ENCODE measurements around the gene P2RX3. TPM values are rescaled to one million over a fixed set of nuclear protein-coding genes. Genes with fewer than 3 reads are reported as not detected.

The P2RX3 gene
- total and polyA plus RNA-seq, 2 donors (not counting 1 experiment from before 2014, with no cell fraction given), result not detected

DNA sequence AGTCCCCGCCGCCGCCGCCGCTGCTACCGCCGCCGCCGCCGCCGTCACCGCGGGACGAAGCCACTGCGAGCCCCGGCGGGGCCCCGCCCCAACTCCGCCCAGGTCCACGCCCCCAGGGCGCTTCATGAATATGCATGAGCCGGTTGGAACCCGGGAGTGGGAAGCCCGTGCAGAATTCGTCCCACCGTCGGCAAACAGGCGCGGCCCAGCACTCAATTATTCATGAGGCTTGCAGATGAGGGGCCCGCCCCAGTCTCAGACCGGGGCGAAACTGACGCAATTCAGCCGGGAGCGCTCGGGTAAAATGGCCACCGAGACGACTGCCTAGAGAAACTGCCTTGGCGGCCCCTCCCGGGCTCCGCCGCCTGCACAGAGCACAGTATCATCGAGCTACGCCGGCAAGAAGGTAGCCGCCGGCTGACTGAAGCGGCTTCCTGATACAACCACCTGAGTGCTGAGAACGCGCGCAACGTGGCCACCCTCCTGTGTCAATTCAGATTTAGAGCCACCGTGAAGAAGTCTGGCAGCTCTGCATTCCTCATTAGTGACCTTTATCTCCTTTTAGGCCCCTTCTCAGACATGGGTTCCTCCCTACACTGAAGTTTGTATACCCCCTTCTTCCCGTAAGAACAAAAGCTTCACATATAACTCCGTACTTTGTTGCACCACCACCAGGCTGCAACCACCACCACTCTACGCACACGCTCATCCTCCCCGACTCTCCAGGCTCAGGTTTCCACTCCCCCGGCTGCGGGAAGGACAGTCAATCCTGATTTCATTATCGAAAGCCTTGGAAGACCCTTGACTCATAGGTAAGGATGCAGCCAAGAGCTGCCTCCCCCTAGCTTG is 13.0 kb upstream of the P2RX3 start, which contains the start of gene TNKS1BP1:
Gene TNKS1BP1, minus strand, starts transcription at position 67 of the 849 bp plus-strand sequence. CDS start 3,067 bp downstream, outside the sequence.
- Histone ChIP-seq H4K20me1 (ENCODE audit: control insufficient read depth, extremely low read depth, insufficient read depth, low read length) (no peaks in the 10 kb centered on the region), H3K4me2 (ENCODE audit: extremely low read depth, insufficient read depth, low read length) (peak within 1 kb of the TSS; percentile 93), H3K4me3 (replicated peaks in 1 of 4; ENCODE audit: control extremely low read depth in 1 of 4, insufficient read depth in 1 of 4, low read depth in 3 of 4, low read length in 4 of 4) (peak within 1 kb of the TSS; percentile 65 to 91 (median 70)), H3K27ac (ENCODE audit: insufficient read depth, low read length) (peak within 1 kb of the TSS; percentile 98), H3K9ac (ENCODE audit: insufficient read depth, low read length) (peak within 1 kb of the TSS; percentile 86), H2AFZ (ENCODE audit: low read length) (peak within 1 kb of the TSS; percentile 77), H3K4me1 (ENCODE audit: control insufficient read depth, extremely low read depth, insufficient read depth, low read length) (peaks cover 27% of the 10 kb centered on the region), H3K27me3 (ENCODE audit: control insufficient read depth, insufficient read depth, low read length) (no peaks in the 10 kb centered on the region), H3K36me3 (ENCODE audit: control insufficient read depth, insufficient read depth, low read length) (peaks cover 9% of the 10 kb centered on the region), H3K79me2 (ENCODE audit: control insufficient read depth, insufficient read depth, low read length) (peaks cover 32% of the 10 kb centered on the region), H3K9me3 (ENCODE audit: control insufficient read depth, insufficient read depth, low read depth, low read length) (no peaks in the 10 kb centered on the region)
- DNase-seq (ENCODE audit: low read depth in 2 of 2), result peak; percentile 95 to 98
- TF ChIP-seq EZH2 (IDR thresholded peaks at IDR 0.05; ENCODE audit: low read length, missing control alignments), result no peak
- TF ChIP-seq, protein P1, sequence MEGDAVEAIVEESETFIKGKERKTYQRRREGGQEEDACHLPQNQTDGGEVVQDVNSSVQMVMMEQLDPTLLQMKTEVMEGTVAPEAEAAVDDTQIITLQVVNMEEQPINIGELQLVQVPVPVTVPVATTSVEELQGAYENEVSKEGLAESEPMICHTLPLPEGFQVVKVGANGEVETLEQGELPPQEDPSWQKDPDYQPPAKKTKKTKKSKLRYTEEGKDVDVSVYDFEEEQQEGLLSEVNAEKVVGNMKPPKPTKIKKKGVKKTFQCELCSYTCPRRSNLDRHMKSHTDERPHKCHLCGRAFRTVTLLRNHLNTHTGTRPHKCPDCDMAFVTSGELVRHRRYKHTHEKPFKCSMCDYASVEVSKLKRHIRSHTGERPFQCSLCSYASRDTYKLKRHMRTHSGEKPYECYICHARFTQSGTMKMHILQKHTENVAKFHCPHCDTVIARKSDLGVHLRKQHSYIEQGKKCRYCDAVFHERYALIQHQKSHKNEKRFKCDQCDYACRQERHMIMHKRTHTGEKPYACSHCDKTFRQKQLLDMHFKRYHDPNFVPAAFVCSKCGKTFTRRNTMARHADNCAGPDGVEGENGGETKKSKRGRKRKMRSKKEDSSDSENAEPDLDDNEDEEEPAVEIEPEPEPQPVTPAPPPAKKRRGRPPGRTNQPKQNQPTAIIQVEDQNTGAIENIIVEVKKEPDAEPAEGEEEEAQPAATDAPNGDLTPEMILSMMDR (conservative IDR thresholded peaks at IDR 0.05 in 1 of 2, IDR thresholded peaks at IDR 0.05 in 1 of 2; ENCODE audit: low read depth in 1 of 2, low read length in 2 of 2), result no peak

DNA sequence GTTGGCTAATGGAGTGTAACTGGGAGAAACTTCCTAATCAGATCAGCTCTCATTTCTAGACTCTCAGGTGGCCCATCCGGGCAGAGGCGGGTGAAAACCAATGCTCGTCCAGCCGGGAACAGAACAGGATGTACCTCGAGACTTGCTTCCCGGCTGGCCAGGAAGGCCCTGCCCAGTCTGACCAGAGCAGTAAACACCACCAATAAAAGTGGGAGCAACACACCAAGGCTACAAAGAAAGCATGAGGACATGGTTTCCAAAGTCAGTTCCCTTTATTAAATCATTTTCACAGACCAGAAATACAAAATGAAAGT is 12.5 kb upstream of the P2RX3 start:
- DNase-seq (ENCODE audit: low read depth in 2 of 2), result no peak
- Histone ChIP-seq H3K36me3 (ENCODE audit: control insufficient read depth, insufficient read depth, low read length) (peaks cover 10% of the 10 kb centered on the region), H4K20me1 (ENCODE audit: control insufficient read depth, extremely low read depth, insufficient read depth, low read length) (no peaks in the 10 kb centered on the region), H2AFZ (ENCODE audit: low read length) (peak overlapping the region; percentile 77), H3K4me3 (replicated peaks in 1 of 4; ENCODE audit: control extremely low read depth in 1 of 4, insufficient read depth in 1 of 4, low read depth in 3 of 4, low read length in 4 of 4) (peak overlapping the region; percentile 48 to 59 (median 52)), H3K79me2 (ENCODE audit: control insufficient read depth, insufficient read depth, low read length) (peaks cover 26% of the 10 kb centered on the region), H3K27ac (ENCODE audit: insufficient read depth, low read length) (peak overlapping the region; percentile 98), H3K4me2 (ENCODE audit: extremely low read depth, insufficient read depth, low read length) (peak overlapping the region; percentile 91), H3K4me1 (ENCODE audit: control insufficient read depth, extremely low read depth, insufficient read depth, low read length) (peaks cover 24% of the 10 kb centered on the region), H3K27me3 (ENCODE audit: control insufficient read depth, insufficient read depth, low read length) (no peaks in the 10 kb centered on the region), H3K9me3 (ENCODE audit: control insufficient read depth, insufficient read depth, low read depth, low read length) (no peaks in the 10 kb centered on the region), H3K9ac (ENCODE audit: insufficient read depth, low read length) (peak overlapping the region; percentile 83)
- TF ChIP-seq EZH2 (IDR thresholded peaks at IDR 0.05; ENCODE audit: low read length, missing control alignments), result no peak
- TF ChIP-seq, protein P1 (conservative IDR thresholded peaks at IDR 0.05 in 1 of 2, IDR thresholded peaks at IDR 0.05 in 1 of 2; ENCODE audit: low read depth in 1 of 2, low read length in 2 of 2), result no peak

DNA sequence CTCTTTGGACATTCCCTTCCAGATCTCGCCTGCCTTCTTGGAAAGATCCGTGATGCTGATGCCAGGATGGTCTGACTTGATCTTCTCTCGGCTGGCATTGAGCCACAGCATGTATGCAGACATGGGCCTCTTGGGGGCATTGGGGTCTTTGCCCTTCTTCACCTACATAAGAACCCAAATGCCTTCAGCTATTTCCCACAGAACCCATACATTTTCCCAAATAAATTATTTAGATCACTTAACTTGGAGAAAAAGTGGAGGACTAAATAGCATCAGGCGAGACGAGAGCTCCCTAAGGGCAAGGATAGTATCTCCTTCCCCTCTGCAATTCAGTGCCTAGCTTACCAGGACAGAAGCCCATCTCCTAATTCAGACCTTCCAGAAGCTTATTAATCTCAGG is 10.4 kb upstream of the P2RX3 start:
- no peak overlapping the region for H3K4me3 ChIP-seq (replicated peaks in 1 of 4; ENCODE audit: control extremely low read depth in 1 of 4, insufficient read depth in 1 of 4, low read depth in 3 of 4, low read length in 4 of 4)
- H3K27ac ChIP-seq (ENCODE audit: insufficient read depth, low read length), result no peak overlapping the region
- no peak overlapping the region for H2AFZ ChIP-seq (ENCODE audit: low read length)

More for the DNA sequence above, 10.4 kb upstream of the P2RX3 start:
- Histone ChIP-seq H4K20me1 (ENCODE audit: control insufficient read depth, extremely low read depth, insufficient read depth, low read length) (no peaks in the 10 kb centered on the region), H3K36me3 (ENCODE audit: control insufficient read depth, insufficient read depth, low read length) (peaks cover 19% of the 10 kb centered on the region), H3K9ac (ENCODE audit: insufficient read depth, low read length) (no peak overlapping the region), H3K4me2 (ENCODE audit: extremely low read depth, insufficient read depth, low read length) (no peak overlapping the region), H3K9me3 (ENCODE audit: control insufficient read depth, insufficient read depth, low read depth, low read length) (no peaks in the 10 kb centered on the region), H3K4me1 (ENCODE audit: control insufficient read depth, extremely low read depth, insufficient read depth, low read length) (peaks cover 18% of the 10 kb centered on the region), H3K27me3 (ENCODE audit: control insufficient read depth, insufficient read depth, low read length) (no peaks in the 10 kb centered on the region), H3K79me2 (ENCODE audit: control insufficient read depth, insufficient read depth, low read length) (peaks cover 16% of the 10 kb centered on the region)
- no peak for DNase-seq (ENCODE audit: low read depth in 2 of 2)
- no peak for TF ChIP-seq EZH2 (IDR thresholded peaks at IDR 0.05; ENCODE audit: low read length, missing control alignments)
- TF ChIP-seq, protein P1 (conservative IDR thresholded peaks at IDR 0.05 in 1 of 2, IDR thresholded peaks at IDR 0.05 in 1 of 2; ENCODE audit: low read depth in 1 of 2, low read length in 2 of 2), result no peak

Measured in fibroblast of lung (primary cell).